Measurements from ENCODE around the gene LTO1. TPM values are rescaled to one million over a fixed set of nuclear protein-coding genes. Genes with fewer than 3 reads are reported as not detected.

The LTO1 gene, protein sequence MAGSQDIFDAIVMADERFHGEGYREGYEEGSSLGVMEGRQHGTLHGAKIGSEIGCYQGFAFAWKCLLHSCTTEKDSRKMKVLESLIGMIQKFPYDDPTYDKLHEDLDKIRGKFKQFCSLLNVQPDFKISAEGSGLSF
- total RNA-seq (10 to 100 TPM; 12.4 to 25.9 TPM), polyA plus RNA-seq (10 to 100 TPM; 12.8 to 27.5 TPM)
- long read RNA-seq, donor 1, partial matches to known transcripts, result 162 of 167 reads
- long read RNA-seq, donor 1, other reads (novel, unspliced or antisense), result 0 of 167 reads
- long read RNA-seq, donor 2, partial matches to known transcripts, result 32 of 32 reads
- long read RNA-seq, donor 2, other reads (novel, unspliced or antisense), result 0 of 32 reads
- long read RNA-seq, donor 3, partial matches to known transcripts, result 0 of 1 reads
- long read RNA-seq, donor 3, other reads (novel, unspliced or antisense), result 0 of 1 reads
- long read RNA-seq, donor 4, partial matches to known transcripts, result 0 of 2 reads
- long read RNA-seq, donor 4, other reads (novel, unspliced or antisense), result 0 of 2 reads
- long read RNA-seq, donor 5, partial matches to known transcripts, result 0 of 3 reads
- long read RNA-seq, donor 5, other reads (novel, unspliced or antisense), result 0 of 3 reads

DNA sequence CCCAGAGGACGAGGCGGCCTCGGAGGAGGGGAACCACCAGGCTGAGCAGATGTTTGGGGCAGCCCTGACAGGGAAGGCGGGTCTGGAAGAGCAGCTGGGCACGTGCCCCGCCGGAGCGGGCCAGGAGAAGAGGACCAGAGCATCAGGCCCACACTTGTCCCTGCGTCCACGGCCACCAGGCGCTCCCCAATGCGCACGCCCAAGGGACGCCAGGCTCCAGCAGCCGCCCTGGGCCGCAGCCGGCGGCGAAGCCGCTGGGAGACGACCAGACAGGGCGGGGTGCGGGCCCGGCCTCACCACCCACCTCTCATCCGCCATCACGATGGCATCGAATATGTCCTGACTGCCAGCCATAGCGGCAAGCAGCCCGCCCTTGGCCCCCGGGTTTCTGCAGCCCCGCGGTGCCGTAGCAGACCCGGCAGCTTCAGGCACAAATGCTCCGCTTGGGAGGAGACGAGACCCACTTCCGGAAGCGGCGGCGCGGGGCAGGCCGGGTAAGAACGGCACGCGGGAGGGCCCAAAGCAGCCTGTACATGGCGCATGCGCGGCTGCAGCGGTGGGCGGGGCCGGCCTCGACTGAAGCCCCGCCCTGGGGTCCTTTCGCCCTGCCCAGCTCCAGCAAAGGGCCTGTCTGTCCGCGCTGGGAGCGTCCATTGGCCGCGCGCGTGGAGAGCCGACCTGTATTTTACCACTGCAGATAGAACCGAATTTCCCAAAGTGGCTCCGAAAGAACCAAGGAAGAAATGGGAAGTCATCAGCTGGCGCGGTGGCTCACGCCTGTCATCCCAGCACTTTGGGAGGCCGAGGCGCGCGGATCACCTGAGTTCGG is at the start of gene LTO1:
LTO1 (minus strand) TSS at position 468 of the 829 bp plus-strand sequence; CDS start at position 354, 114 bp downstream.
- Histone ChIP-seq H3K27me3 (ENCODE audit: control insufficient read depth in 3 of 3, insufficient read depth in 3 of 3, low read length in 2 of 3) (no peaks in the 10 kb centered on the region), H3K27ac (ENCODE audit: low read depth in 1 of 2, low read length in 1 of 2) (peak within 1 kb of the TSS; percentile 74 to 94), H3K4me3 (peak within 1 kb of the TSS; percentile 82), H3K9ac (ENCODE audit: insufficient read depth in 1 of 2, low read length in 2 of 2) (peak within 1 kb of the TSS; percentile 71 to 77), H3K36me3 (ENCODE audit: control insufficient read depth in 4 of 4, insufficient read depth in 4 of 4, low read length in 4 of 4) (peaks cover 0 to 9% (median 4%) of the 10 kb centered on the region in 4 donors), H3K4me1 (ENCODE audit: control insufficient read depth in 5 of 5, insufficient read depth in 5 of 5, low read length in 5 of 5) (peaks cover 4 to 14% (median 6%) of the 10 kb centered on the region in 5 donors), H3K9me3 (ENCODE audit: control insufficient read depth in 4 of 4, insufficient read depth in 3 of 4, low read length in 3 of 4) (no peaks in the 10 kb centered on the region)
- DNase-seq (peak; percentile 96 to 98 (median 98)), ATAC-seq (ENCODE audit: insufficient read depth, low FRiP score) (peak; percentile 96)
- 1 to 3% methylated on average over 68 to 72 of the region's 72 CpGs for WGBS, 2 donors
- TF ChIP-seq, protein P1, sequence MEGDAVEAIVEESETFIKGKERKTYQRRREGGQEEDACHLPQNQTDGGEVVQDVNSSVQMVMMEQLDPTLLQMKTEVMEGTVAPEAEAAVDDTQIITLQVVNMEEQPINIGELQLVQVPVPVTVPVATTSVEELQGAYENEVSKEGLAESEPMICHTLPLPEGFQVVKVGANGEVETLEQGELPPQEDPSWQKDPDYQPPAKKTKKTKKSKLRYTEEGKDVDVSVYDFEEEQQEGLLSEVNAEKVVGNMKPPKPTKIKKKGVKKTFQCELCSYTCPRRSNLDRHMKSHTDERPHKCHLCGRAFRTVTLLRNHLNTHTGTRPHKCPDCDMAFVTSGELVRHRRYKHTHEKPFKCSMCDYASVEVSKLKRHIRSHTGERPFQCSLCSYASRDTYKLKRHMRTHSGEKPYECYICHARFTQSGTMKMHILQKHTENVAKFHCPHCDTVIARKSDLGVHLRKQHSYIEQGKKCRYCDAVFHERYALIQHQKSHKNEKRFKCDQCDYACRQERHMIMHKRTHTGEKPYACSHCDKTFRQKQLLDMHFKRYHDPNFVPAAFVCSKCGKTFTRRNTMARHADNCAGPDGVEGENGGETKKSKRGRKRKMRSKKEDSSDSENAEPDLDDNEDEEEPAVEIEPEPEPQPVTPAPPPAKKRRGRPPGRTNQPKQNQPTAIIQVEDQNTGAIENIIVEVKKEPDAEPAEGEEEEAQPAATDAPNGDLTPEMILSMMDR (IDR thresholded peaks at IDR 0.05; ENCODE audit: control extremely low read depth, extremely low read depth), result no peak

DNA sequence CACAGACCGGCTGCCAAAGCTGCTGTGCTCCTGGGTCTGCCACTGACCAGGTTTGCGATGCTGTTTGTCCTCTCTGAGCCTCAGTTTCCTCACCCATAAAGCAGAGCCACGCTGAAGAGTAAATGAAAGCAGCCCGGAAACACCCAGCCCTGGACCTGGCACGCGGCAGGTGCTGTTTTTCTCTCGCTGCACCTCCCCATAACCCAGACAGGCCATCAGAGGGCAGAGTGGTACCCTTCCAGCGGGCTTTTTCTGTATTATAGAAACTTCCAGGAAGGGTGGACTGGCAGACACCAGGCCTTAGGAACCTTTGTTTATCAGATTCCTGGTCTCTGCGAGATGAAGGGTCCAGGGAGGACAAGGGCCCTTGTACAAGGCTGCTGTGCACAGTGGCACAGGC is 46.6 kb upstream of the LTO1 start:
- H3K27ac ChIP-seq (ENCODE audit: low read depth in 1 of 2, low read length in 1 of 2), result no peak overlapping the region
- H3K4me1 ChIP-seq (ENCODE audit: control insufficient read depth in 5 of 5, insufficient read depth in 5 of 5, low read length in 5 of 5), result no peaks in the 10 kb centered on the region
- H3K27me3 ChIP-seq (ENCODE audit: control insufficient read depth in 3 of 3, insufficient read depth in 3 of 3, low read length in 2 of 3), result peaks cover 0 to 41% (median 19%) of the 10 kb centered on the region in 3 donors
- ATAC-seq (ENCODE audit: insufficient read depth, low FRiP score) (no peak), DNase-seq (no peak)
- H3K4me3 ChIP-seq, result no peak overlapping the region
- H3K9ac ChIP-seq (ENCODE audit: insufficient read depth in 1 of 2, low read length in 2 of 2), result no peak overlapping the region
- H3K36me3 ChIP-seq (ENCODE audit: control insufficient read depth in 4 of 4, insufficient read depth in 4 of 4, low read length in 4 of 4), result no peaks in the 10 kb centered on the region
- H3K9me3 ChIP-seq (ENCODE audit: control insufficient read depth in 4 of 4, insufficient read depth in 3 of 4, low read length in 3 of 4), result no peaks in the 10 kb centered on the region
- TF ChIP-seq, protein P1 (IDR thresholded peaks at IDR 0.05; ENCODE audit: control extremely low read depth, extremely low read depth), result no peak
- WGBS, 2 donors, result 35 to 41% methylated on average over 9 of the region's 9 CpGs

DNA sequence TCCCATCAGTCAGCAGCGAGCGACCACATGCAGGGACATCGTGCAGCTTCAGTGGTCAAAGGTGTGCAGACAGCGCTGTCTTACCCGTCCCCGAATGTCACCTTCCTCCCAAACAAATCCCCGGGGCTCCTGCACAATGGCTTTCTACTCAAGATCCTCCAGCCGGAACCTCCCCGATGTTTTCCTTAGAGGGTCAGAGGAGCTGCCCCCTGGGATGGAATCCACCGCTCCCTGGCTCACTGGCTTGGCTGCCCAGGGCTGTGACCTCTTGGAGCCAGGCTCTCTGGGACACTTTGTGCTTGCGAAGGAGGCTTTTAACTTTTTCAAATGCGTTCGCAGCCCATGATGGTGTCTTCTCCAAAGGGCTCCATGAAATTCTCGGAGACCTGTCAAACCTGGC is 46.0 kb upstream of the LTO1 start:
- Histone ChIP-seq H3K36me3 (ENCODE audit: control insufficient read depth in 4 of 4, insufficient read depth in 4 of 4, low read length in 4 of 4) (no peaks in the 10 kb centered on the region), H3K9ac (ENCODE audit: insufficient read depth in 1 of 2, low read length in 2 of 2) (no peak overlapping the region), H3K4me3 (no peak overlapping the region), H3K27me3 (ENCODE audit: control insufficient read depth in 3 of 3, insufficient read depth in 3 of 3, low read length in 2 of 3) (peaks cover 0 to 46% (median 19%) of the 10 kb centered on the region in 3 donors), H3K27ac (ENCODE audit: low read depth in 1 of 2, low read length in 1 of 2) (no peak overlapping the region), H3K9me3 (ENCODE audit: control insufficient read depth in 4 of 4, insufficient read depth in 3 of 4, low read length in 3 of 4) (peaks cover 0 to 2% (median 0%) of the 10 kb centered on the region in 4 donors), H3K4me1 (ENCODE audit: control insufficient read depth in 5 of 5, insufficient read depth in 5 of 5, low read length in 5 of 5) (no peaks in the 10 kb centered on the region)
- ATAC-seq (ENCODE audit: insufficient read depth, low FRiP score) (no peak), DNase-seq (no peak)
- 28 to 35% methylated on average over 14 of the region's 14 CpGs for WGBS, 2 donors
- TF ChIP-seq, protein P1 (IDR thresholded peaks at IDR 0.05; ENCODE audit: control extremely low read depth, extremely low read depth), result no peak
